Stimulated activated naive CD4-positive, alpha-beta T cell treated with Interleukin-2 at 50 U/mL for 16 hours (primary cell): ENCODE measurements around the gene RFXANK.
"Not testable (repeated sequence)": the region's sequence is repeated elsewhere in the genome, so short reads cannot be mapped to it uniquely, and the experiment has no call there.

Source experiments
- DNase-seq: peaks from one replicate; lab custom pipeline; 2025; lab: John Stamatoyannopoulos, UW

Gene RFXANK

GRCh38 chr19:19170053-19170872 is 21.8 kb upstream of the RFXANK start, which contains the start of gene MEF2B:
Gene MEF2B, minus strand, starts transcription at chr19:19170263. Its CDS starts 19,528 bp downstream, at chr19:19150735.
- peak; percentile 51 for DNase-seq

GRCh38 chr19:19170873-19171672 is 21.0 kb upstream of the RFXANK start:
- no peak for DNase-seq

GRCh38 chr19:19171821-19172532 is 20.1 kb upstream of the RFXANK start:
- no peak for DNase-seq

DNA sequence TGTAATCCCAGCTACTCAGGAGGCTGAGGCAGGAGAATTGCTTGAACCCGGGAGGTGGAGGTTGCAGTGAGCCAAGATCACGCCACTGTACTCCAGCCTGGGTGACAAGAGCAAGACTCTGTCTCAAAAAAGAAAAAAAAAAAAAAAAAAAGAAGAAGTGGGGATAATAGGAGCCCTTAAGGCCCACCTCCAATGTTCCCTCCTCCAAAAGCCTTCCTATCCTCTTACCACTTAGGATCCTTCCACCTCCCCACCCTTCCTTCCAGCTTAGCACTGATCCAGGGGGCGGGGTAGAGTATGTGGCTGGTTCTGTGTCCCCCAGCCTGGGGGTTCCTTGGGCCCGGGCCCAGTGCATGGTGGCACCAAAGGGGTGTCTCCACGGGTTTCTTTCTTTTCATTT is 18.8 kb upstream of the RFXANK start:
- not testable (repeated sequence) for DNase-seq

DNA sequence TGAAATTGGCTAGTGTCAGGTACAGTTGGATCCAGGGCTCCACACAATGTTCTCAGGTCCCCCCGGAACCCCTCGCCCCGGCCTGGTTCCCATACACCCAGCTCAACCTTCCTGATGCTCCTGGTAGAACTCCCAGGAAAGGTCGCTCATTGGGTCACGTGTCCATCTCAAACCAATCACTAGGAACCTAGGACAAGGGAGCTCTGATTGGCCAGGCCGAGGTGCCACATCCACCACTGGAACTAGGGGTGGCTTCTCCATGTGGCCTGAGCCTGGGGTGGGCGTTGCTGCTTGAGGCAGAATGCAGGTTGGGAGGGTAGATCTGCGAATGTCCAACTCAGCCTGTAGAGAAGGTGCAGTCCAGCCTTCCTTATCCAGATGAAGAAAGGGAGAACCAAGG is 15.1 kb upstream of the RFXANK start:
- no peak for DNase-seq

DNA sequence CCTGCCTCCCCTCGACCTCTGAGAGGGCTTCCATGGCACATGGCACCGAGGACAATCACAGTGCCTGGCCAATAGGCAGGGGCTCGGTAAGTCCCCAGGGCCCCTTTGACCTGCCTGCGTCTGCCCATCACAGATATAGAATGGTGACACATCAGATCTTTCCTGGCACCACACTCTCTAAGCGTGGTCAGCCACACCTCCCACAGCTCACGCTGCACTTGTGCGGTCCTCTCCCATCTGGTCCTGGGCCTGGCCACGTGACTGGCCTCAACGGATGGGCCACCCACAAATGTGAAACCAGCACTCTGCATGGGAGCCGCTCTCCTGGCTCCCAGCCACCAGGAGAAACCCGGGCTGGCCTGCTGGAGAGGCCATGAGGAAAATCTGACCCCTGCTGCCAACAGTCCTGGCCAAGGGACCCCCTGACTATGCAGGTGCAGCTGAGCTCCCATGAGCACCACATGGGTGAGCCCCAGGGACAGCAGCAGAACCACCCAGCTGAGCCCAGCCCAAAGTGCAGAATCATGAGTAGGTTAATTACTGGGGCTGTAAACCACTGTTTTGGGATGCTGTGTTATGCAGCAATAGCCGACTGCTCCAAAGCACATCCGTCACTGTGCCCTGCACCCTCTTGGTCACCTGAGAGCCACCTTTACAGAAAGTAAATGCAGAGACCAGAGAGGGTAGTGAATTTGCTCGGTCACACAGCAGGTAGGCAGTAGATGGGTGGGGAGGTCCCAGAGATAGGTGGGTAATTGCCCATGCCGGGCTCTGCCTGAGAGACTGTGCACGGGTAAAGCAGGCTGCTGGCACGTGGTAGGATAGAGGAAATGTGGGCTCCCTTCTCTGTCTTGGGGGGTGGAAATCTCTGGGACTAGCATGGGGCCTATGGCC is 12.3 kb upstream of the RFXANK start:
- no peak for DNase-seq

DNA sequence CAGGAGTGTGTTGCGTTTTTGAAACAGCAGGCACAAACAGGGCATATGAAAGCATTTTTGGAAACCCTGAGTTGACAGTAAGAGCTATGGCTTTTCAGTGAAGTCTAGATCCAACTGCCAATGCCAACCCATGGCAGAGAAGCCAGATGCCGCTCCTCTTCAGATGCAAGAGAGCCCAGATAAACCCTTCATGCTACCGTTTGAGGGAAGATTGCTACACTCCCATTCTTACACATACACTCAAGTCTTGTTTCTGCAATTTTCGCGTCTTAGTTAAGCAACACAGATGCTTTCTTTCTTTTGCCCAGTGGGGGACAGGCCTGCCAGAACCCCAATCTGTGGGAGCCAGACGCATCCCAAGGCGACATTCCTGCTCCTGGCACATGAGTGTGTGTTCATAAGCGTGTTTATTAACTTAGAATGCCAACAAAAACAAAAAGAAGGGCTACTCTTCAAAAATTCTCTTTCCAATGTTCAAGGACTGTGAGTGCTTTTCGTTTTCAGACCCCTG is 10.5 kb upstream of the RFXANK start:
- no peak for DNase-seq

GRCh38 chr19:19185853-19186740 is 6.0 kb upstream of the RFXANK start:
- DNase-seq, result peak; percentile 64

- DNase-seq, result no peak
Observed at GRCh38 chr19:19186742-19187141, 5.3 kb upstream of the RFXANK start.

DNA sequence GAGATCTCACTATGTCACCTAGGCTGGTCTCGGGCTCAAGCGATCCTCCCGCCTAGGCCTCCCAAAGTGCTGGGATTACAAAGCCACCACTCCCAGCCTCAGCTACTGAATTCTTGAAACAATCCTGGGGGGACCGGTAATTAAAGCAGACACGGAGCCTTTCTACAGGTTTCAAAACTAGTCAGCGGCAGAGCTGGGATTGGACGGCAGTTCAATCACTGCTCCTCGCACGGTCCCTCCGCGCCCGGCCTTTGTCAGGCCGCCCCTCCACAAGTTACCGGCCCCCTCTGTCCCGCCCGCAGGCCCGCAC is 335 bp upstream of the RFXANK start:
- no peak for DNase-seq

DNA sequence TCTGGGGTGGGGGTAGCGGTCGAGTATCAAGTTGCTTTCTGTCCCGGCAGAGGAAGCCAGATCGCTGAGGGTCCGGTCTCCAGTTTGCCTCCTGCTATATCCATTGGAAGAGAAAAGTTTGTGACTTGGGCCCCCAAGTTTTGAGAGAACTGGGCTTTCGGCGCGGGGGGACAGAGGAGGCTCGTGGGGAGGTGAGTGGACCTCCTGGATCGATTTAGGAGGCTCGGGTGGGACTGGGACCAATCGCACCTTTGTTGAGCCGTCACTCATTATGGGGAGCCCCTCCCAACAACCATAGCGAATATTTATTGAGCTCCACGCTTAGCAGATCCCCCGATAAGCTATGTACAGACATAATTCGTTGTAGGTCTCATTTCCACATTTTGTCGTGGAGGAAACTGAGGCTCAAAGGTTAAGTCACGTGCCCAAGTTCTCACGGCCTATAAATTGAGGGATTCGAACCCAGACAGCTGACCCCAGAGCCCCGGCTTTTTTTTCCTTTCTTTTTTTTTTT is 909 bp downstream of the RFXANK start:
- DNase-seq, result no peak

DNA sequence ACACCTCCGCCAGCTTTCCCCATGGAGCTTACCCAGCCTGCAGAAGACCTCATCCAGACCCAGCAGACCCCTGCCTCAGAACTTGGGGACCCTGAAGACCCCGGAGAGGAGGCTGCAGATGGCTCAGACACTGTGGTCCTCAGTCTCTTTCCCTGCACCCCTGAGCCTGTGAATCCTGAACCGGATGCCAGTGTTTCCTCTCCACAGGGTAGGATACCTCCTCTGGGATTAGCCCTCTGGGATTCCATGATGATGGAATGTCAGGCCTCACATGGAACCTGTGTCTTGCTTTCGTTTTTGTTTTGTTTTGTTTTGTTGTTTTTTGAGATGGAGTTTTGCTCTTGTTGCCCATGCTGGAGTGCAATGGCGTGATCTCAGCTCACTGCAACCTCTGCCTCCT is 1.9 kb downstream of the RFXANK start:
- no peak for DNase-seq

DNA sequence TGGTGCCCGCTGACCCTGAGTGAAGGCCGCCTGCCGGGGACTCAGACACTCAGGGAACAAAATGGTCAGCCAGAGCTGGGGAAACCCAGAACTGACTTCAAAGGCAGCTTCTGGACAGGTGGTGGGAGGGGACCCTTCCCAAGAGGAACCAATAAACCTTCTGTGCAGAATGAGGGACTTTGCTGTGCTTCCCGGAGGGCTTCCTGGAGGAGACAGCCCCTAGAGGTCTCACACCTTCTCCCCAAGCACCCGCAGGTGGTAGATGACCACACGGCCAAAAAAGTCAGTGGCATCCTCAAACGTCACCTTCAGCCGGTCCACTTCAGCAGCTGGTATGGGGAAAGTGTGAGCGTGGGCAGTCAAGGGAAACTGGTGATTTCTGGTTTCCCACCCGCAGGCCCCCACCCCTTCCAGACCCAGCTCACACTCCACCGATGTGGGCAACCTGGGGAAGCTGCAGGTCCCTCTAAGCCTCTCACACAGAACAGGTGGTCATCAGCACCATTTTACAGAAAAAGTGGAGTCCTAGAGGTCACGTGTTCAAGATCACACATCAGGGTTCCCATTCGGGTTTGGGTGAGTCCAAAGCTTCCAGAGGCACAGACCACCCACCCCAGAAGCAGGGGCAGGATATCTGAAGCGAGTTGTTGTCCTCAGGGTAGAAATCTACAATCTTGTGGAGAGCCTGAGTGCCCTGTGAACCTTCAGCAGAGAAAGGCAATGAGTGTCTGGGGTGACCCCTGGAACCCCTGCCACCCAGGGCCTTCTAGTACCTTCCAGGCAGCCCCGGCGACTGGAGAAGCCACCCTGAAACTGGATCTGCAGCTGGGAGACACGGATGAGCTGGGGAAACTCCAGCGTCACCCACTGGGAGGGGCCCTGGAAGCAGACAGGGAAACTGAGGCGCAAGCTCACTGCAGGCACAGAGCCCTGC is 9.9 kb downstream of the RFXANK start:
- no peak for DNase-seq

DNA sequence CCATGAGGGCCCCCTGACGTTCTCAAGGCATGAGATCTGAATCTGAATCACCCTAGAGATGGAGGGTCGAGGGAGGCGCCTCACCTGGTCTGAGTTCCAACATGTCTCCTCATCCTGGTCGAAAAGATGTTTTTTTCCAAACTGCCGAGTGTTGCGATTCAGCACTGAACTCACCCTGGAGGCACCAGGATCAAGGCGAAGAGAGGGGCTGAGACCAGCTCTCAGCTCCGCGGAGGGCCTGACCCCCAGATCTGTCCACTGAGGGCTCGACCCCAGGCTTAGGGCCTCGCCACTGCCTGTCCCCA is 10.6 kb downstream of the RFXANK start:
- no peak for DNase-seq

DNA sequence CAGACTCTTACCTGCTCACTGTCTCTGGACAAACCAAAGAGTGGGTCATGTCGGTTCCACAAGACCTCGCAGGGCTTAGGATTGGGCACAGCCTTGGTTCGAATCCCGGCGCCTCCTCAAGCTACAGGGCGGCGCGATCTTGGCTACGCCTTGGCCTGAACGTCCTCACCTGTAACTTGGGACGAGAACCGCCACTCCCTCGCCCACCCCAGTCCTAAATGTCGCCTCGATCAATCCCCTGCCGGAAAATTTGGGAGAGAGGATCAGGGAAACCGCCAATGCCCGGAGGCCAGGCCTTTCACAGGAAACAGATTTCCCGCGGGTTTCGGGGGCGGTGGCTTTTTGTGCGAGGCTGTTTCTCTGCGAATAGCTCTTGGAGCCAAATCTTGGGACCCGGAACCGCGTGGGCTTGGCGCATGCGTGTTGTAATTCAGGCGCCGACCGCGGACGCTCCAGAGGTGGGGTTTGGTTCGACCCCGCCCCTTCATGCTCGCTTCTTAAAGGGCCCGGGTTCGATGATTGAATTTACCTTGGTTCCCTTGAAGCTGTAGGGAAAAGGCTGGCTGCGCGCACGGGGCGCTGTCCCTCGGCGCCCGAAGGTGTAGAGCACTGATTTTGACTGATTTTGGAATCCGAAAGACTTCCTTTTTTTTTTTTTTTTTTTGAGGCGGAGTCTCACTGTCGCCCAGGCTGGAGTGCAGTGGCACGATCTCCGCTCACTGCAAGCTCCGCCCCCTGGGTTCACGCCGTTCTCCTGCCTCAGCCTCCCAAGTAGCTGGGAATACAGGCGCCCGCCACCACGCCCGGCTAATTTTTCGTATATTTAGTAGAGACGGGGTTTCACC is 11.2 kb downstream of the RFXANK start, which contains the start of gene NR2C2AP:
TSS of gene NR2C2AP (minus strand) at position 403 of the 845 bp plus-strand sequence. CDS start at position 49, 354 bp downstream.
- DNase-seq, result peak; percentile 91

- no peak for DNase-seq
Observed at GRCh38 chr19:19204181-19204580, 12.1 kb downstream of the RFXANK start.

DNA sequence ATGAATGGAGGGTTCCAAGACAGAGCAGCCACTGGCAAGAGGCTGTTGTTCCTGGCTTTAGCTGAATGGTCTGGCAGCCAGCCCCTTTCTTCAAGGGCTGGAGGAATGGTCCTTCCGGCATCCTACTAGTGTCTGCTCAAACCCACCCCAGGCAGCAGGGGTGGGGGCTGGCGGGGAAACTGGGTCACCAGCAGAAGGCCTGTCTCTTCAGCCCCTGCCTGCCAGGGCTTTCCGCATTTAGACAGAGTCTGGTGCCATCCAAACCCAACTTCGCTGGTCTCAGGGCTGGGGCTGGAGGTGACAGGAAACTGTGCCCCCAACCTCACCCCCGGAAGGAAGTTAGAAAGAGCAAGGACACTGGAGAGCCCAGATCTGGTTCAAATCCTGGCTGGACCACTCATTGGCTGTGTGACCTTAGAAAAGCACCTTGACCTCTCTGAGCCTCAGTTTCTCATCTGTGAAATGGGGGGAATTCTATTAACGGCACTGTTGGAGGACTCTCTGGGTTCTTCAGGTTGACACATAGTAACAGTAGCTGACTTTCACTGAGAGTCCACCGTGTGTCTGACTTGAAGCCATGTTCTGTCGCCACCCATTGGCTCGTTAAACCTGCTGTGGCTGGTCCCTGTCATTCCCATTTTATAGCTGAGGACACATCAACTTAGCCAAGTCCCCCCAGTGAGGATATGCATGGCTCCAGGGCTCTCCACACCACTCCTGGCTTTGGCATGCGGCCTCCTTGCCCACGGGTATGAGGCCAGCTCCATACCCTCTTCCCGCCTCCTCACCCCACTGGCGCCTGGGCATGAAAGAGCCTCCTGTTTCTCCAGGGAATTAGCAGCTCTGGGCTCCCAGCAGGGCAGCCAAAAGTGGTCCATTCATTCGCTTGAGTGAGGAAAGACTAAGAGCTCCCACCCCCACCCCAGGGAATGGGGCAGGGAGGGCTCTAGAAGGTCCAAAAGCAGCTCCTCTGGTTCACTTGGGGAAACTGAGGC is 13.7 kb downstream of the RFXANK start:
- DNase-seq, result no peak
